GM23338 (cell line): Measurements from ENCODE around the gene ATP10B. TPM values are rescaled to one million over a fixed set of nuclear protein-coding genes. Genes with fewer than 3 reads are reported as not detected.

Source experiments
- ATAC-seq: fragments of 200-7000 bp; cut with Tn5 transposase; 3 replicates; pipeline ENCODE4 v1.9.1; 2020
- DNase-seq: peaks from one replicate; pipeline ENCODE4 v3.0.0-alpha.2; 2015; ENCODE audit warnings: low spot score
- H2AFZ ChIP-seq: fragments of 200-600 bp; sonication (generic); 2 replicates; pipeline ENCODE4 v1.8.0; 2016; ENCODE audit warnings: antibody characterized with exemption, mild to moderate bottlenecking, moderate library complexity
- H3F3A ChIP-seq: fragments of 200-600 bp; sonication (generic); replicated peaks from 2 replicates; pipeline ENCODE4 v1.8.0; 2017; ENCODE audit warnings: antibody characterized with exemption, mixed run types, low read depth
- H3K27ac ChIP-seq: fragments of 200-600 bp; sonication (generic); 2 replicates; pipeline ENCODE4 v1.6.1; 2016; ENCODE audit warnings: low read depth
- H3K27me3 ChIP-seq: fragments of 200-600 bp; sonication (generic); 2 replicates; pipeline ENCODE4 v1.8.0; 2016; ENCODE audit warnings: mild to moderate bottlenecking, mixed run types, moderate library complexity; ENCODE audit not compliant: insufficient read depth
- H3K36me3 ChIP-seq: fragments of 200-600 bp; sonication (generic); 2 replicates; pipeline ENCODE4 v1.8.0; 2016; ENCODE audit warnings: mild to moderate bottlenecking; ENCODE audit not compliant: insufficient read depth
- H3K4me1 ChIP-seq: fragments of 200-600 bp; sonication (generic); 2 replicates; pipeline ENCODE4 v1.8.0; 2016; ENCODE audit warnings: mild to moderate bottlenecking, moderate library complexity; ENCODE audit not compliant: insufficient read depth
- H3K4me2 ChIP-seq: fragments of 200-600 bp; sonication (generic); 2 replicates; pipeline ENCODE4 v1.7.1; 2017; ENCODE audit warnings: mixed run types
- H3K4me3 ChIP-seq: fragments of 200-600 bp; sonication (generic); 2 replicates; pipeline ENCODE4 v1.6.1; 2016; ENCODE audit warnings: mixed run types
- H3K79me2 ChIP-seq: fragments of 200-600 bp; sonication (generic); replicated peaks from 2 replicates; pipeline ENCODE4 v1.8.0; 2017; ENCODE audit warnings: mild to moderate bottlenecking; ENCODE audit not compliant: insufficient read depth
- H3K9me2 ChIP-seq: fragments of 200-600 bp; sonication (generic); 2 replicates; pipeline ENCODE4 v1.8.0; 2017; ENCODE audit not compliant: insufficient read depth
- H4K20me1 ChIP-seq: fragments of 200-600 bp; sonication (generic); replicated peaks from 2 replicates; pipeline ENCODE4 v1.8.0; 2017; ENCODE audit warnings: mild to moderate bottlenecking; ENCODE audit not compliant: insufficient read depth
- H3K27ac Mint-ChIP-seq: 2 replicates; pipeline ENCODE4 v1.8.0; 2020; ENCODE audit warnings: inconsistent platforms, mild to moderate bottlenecking, moderate library complexity, mixed read lengths
- H3K27me3 Mint-ChIP-seq: 3 replicates; pipeline ENCODE4 v1.8.0; 2022; ENCODE audit warnings: low read depth, mild to moderate bottlenecking, moderate library complexity, mixed read lengths, inconsistent platforms; ENCODE audit not compliant: insufficient read depth, poor library complexity
- H3K36me3 Mint-ChIP-seq: 3 replicates; pipeline ENCODE4 v1.8.0; 2021; ENCODE audit warnings: low read depth, mild to moderate bottlenecking, inconsistent platforms, moderate library complexity, mixed read lengths
- H3K4me1 Mint-ChIP-seq: 3 replicates; pipeline ENCODE4 v1.8.0; 2020; ENCODE audit warnings: mild to moderate bottlenecking, inconsistent platforms, mixed read lengths
- H3K4me3 Mint-ChIP-seq: 3 replicates; pipeline ENCODE4 v1.8.0; 2021; ENCODE audit warnings: moderate library complexity, mild to moderate bottlenecking, inconsistent platforms, mixed read lengths
- H3K9me3 Mint-ChIP-seq: 3 replicates; pipeline ENCODE4 v1.8.0; 2020; ENCODE audit warnings: moderate library complexity, mild to moderate bottlenecking, inconsistent platforms, mixed read lengths
- CREB1 ChIP-seq: fragments of 250-450 bp; sonication (Bioruptor Pico); IDR thresholded peaks from 2 replicates; pipeline ENCODE4 v1.5.0; 2020; ENCODE audit warnings: low read depth, mild to moderate bottlenecking, moderate library complexity
- EZH2 ChIP-seq: fragments of 200-600 bp; sonication (generic); IDR thresholded peaks from one replicate; pipeline ENCODE4 v1.8.0; 2017; ENCODE audit warnings: antibody characterized with exemption, mild to moderate bottlenecking, low read depth; ENCODE audit not compliant: unreplicated experiment
- EZH2phosphoT487 ChIP-seq: fragments of 200-600 bp; sonication (generic); IDR thresholded peaks from one replicate; pipeline ENCODE4 v1.8.1; 2018; ENCODE audit warnings: antibody characterized with exemption; ENCODE audit not compliant: unreplicated experiment
- JUNB ChIP-seq: IDR thresholded peaks from one replicate; pipeline ENCODE4 v1.6.1; 2016; ENCODE audit warnings: antibody characterized with exemption; ENCODE audit not compliant: unreplicated experiment
- NANOG ChIP-seq: IDR thresholded peaks from 2 replicates; pipeline ENCODE4 v1.6.1; 2016; ENCODE audit warnings: antibody characterized with exemption, borderline replicate concordance
- POLR2AphosphoS5 ChIP-seq: IDR thresholded peaks from 2 replicates; pipeline ENCODE4 v1.6.1; 2016; ENCODE audit warnings: antibody characterized with exemption, low read depth
- STAT1 ChIP-seq: IDR thresholded peaks from one replicate; pipeline ENCODE4 v1.6.1; 2016; ENCODE audit warnings: antibody characterized with exemption; ENCODE audit not compliant: unreplicated experiment
- ZNF114 ChIP-seq: fragments of 250-450 bp; sonication (Bioruptor Pico); IDR thresholded peaks from 2 replicates; pipeline ENCODE4 v1.5.0; 2020; ENCODE audit warnings: mild to moderate bottlenecking, moderate library complexity
- ZNF331 ChIP-seq: fragments of 250-450 bp; sonication (Bioruptor Pico); IDR thresholded peaks from 2 replicates; pipeline ENCODE4 v1.5.0; 2020; ENCODE audit warnings: low read depth, mild to moderate bottlenecking, moderate library complexity
- ZNF462 ChIP-seq: fragments of 250-450 bp; sonication (Bioruptor Pico); IDR thresholded peaks from 2 replicates; pipeline ENCODE4 v1.5.0; 2020; ENCODE audit warnings: mild to moderate bottlenecking, moderate library complexity
- polyA plus RNA-seq: library from polyadenylated mRNA; unstranded; fragments of >200 nt; fragmentation: Nextera tagmentation; extraction: Ambion mirVana; gene quantifications from 2 replicates; pipeline ENCODE4 v1.2.1, GENCODE V29; 2016
- total RNA-seq: library from RNA; depleted of rRNA; stranded (reverse); fragments of >200 nt; shearing (Covaris generic); gene quantifications from 2 replicates; pipeline ENCODE4 v1.2.3, GENCODE V29; 2014
- TF ChIP-seq, protein P1 (sequence below): IDR thresholded peaks from 2 replicates; pipeline ENCODE4 v1.6.1; 2016; ENCODE audit warnings: antibody characterized with exemption
- TF ChIP-seq, protein P2 (sequence below): IDR thresholded peaks from one replicate; pipeline ENCODE4 v1.6.1; 2018; ENCODE audit warnings: antibody characterized with exemption; ENCODE audit not compliant: unreplicated experiment
- TF ChIP-seq, protein P3 (sequence below), 2 experiments: fragments of 200-600 bp in 1 of 2; sonication (generic) in 1 of 2; conservative IDR thresholded peaks; 2 replicates each; pipeline versions ENCODE4 v1.5.1 to v1.6.1; 2016 to 2017; ENCODE audit warnings: antibody characterized with exemption in 2 of 2, low read depth in 2 of 2, mild to moderate bottlenecking in 2 of 2, moderate library complexity in 1 of 2

ATP10B gene
- total and polyA plus RNA-seq, 2 experiments from 2014 or later: 0.11 to 0.14 TPM

DNA sequence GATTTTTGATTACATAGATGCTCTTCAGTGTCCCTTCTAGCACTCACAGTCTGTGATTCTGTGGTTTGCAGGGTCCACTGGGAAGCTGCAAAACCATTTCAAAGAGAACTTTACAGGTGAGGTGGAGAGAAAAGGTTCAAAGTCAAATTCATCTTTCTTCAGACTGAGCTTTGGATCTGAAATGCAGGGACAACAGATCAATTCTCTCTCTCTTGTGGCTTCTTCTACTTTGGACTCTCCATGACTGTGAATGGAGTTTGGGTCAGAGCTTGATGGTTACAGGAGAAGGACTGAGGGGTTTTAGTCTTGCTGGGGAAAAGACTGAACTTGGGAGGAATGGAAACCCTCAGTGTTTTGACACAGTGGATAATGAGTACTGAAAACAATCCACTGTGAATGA is 338.5 kb downstream of the ATP10B start:
- DNase-seq (no peak), ATAC-seq (no peak)
- no peaks in the 10 kb centered on the region for H3K27me3 Mint-ChIP-seq
- H2AFZ ChIP-seq: 0 out of 2 replicates have a peak overlapping the region, but pooled peaks have one; percentile 59
- H3K4me1 ChIP-seq: peaks cover 5% of the 10 kb centered on the region
- H3F3A ChIP-seq: no peaks in the 10 kb centered on the region
- no peak overlapping the region for H3K27ac Mint-ChIP-seq
- no peaks in the 10 kb centered on the region for H3K9me2 ChIP-seq
- no peak overlapping the region for H3K4me3 ChIP-seq
- H3K4me2 ChIP-seq: no peak overlapping the region
- no peaks in the 10 kb centered on the region for H3K79me2 ChIP-seq
- H3K4me1 Mint-ChIP-seq: peaks cover 11% of the 10 kb centered on the region; the same call in 2 of the 3 replicates
- no peak overlapping the region for H3K4me3 Mint-ChIP-seq
- no peaks in the 10 kb centered on the region for H3K9me3 Mint-ChIP-seq
- no peaks in the 10 kb centered on the region for H3K36me3 Mint-ChIP-seq
- H4K20me1 ChIP-seq: no peaks in the 10 kb centered on the region
- H3K27me3 ChIP-seq: no peaks in the 10 kb centered on the region
- no peak overlapping the region for H3K27ac ChIP-seq
- no peaks in the 10 kb centered on the region for H3K36me3 ChIP-seq
- no peak for TF ChIP-seq EZH2phosphoT487
- TF ChIP-seq EZH2: no peak
- TF ChIP-seq, protein P1, sequence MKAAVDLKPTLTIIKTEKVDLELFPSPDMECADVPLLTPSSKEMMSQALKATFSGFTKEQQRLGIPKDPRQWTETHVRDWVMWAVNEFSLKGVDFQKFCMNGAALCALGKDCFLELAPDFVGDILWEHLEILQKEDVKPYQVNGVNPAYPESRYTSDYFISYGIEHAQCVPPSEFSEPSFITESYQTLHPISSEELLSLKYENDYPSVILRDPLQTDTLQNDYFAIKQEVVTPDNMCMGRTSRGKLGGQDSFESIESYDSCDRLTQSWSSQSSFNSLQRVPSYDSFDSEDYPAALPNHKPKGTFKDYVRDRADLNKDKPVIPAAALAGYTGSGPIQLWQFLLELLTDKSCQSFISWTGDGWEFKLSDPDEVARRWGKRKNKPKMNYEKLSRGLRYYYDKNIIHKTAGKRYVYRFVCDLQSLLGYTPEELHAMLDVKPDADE: no peak
- TF ChIP-seq, protein P2, sequence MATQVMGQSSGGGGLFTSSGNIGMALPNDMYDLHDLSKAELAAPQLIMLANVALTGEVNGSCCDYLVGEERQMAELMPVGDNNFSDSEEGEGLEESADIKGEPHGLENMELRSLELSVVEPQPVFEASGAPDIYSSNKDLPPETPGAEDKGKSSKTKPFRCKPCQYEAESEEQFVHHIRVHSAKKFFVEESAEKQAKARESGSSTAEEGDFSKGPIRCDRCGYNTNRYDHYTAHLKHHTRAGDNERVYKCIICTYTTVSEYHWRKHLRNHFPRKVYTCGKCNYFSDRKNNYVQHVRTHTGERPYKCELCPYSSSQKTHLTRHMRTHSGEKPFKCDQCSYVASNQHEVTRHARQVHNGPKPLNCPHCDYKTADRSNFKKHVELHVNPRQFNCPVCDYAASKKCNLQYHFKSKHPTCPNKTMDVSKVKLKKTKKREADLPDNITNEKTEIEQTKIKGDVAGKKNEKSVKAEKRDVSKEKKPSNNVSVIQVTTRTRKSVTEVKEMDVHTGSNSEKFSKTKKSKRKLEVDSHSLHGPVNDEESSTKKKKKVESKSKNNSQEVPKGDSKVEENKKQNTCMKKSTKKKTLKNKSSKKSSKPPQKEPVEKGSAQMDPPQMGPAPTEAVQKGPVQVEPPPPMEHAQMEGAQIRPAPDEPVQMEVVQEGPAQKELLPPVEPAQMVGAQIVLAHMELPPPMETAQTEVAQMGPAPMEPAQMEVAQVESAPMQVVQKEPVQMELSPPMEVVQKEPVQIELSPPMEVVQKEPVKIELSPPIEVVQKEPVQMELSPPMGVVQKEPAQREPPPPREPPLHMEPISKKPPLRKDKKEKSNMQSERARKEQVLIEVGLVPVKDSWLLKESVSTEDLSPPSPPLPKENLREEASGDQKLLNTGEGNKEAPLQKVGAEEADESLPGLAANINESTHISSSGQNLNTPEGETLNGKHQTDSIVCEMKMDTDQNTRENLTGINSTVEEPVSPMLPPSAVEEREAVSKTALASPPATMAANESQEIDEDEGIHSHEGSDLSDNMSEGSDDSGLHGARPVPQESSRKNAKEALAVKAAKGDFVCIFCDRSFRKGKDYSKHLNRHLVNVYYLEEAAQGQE: no peak
- TF ChIP-seq CREB1 (CRISPR knock-in tag): no peak
- no peak for TF ChIP-seq JUNB
- no peak for TF ChIP-seq STAT1
- TF ChIP-seq ZNF114 (CRISPR knock-in tag): no peak
- no peak for TF ChIP-seq ZNF331 (CRISPR knock-in tag)
- no peak for TF ChIP-seq ZNF462
- TF ChIP-seq NANOG: no peak
- TF ChIP-seq, protein P3, sequence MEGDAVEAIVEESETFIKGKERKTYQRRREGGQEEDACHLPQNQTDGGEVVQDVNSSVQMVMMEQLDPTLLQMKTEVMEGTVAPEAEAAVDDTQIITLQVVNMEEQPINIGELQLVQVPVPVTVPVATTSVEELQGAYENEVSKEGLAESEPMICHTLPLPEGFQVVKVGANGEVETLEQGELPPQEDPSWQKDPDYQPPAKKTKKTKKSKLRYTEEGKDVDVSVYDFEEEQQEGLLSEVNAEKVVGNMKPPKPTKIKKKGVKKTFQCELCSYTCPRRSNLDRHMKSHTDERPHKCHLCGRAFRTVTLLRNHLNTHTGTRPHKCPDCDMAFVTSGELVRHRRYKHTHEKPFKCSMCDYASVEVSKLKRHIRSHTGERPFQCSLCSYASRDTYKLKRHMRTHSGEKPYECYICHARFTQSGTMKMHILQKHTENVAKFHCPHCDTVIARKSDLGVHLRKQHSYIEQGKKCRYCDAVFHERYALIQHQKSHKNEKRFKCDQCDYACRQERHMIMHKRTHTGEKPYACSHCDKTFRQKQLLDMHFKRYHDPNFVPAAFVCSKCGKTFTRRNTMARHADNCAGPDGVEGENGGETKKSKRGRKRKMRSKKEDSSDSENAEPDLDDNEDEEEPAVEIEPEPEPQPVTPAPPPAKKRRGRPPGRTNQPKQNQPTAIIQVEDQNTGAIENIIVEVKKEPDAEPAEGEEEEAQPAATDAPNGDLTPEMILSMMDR (conservative IDR thresholded peaks at IDR 0.05; ENCODE audit: low read depth in 2 of 2): no peak
- no peak for TF ChIP-seq POLR2AphosphoS5
